ENCODE measurements around the gene ZCCHC4.

ZCCHC4 gene

DNA sequence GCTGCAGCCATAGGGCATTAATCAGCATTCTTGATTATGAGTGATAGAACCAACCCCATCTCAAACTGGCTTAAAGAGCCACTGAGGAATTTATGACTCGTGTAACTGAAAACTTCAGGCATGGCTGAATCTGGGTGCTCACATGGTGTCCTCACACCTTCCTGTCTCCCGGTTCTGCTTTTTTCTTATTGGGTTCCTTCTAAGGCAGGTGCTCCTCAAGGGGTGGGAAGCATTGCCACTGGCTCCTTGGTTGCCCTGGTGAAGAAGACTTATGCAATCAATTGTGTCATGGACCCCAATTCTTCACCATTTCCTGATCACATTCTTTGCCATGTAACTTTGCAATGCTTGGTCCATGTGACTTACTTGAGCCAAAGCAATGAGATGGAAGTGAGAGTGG lies 4.3 kb upstream of the ZCCHC4 start:
- H3K27ac ChIP-seq, result no peak overlapping the region

GRCh38 chr4:25308761-25309160 lies 3.8 kb upstream of the ZCCHC4 start:
- TF ChIP-seq, protein P1, sequence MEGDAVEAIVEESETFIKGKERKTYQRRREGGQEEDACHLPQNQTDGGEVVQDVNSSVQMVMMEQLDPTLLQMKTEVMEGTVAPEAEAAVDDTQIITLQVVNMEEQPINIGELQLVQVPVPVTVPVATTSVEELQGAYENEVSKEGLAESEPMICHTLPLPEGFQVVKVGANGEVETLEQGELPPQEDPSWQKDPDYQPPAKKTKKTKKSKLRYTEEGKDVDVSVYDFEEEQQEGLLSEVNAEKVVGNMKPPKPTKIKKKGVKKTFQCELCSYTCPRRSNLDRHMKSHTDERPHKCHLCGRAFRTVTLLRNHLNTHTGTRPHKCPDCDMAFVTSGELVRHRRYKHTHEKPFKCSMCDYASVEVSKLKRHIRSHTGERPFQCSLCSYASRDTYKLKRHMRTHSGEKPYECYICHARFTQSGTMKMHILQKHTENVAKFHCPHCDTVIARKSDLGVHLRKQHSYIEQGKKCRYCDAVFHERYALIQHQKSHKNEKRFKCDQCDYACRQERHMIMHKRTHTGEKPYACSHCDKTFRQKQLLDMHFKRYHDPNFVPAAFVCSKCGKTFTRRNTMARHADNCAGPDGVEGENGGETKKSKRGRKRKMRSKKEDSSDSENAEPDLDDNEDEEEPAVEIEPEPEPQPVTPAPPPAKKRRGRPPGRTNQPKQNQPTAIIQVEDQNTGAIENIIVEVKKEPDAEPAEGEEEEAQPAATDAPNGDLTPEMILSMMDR (conservative IDR thresholded peaks at IDR 0.05), result no peak
- no peak overlapping the region for H3K27ac ChIP-seq

More for the DNA sequence above, 4.3 kb upstream of the ZCCHC4 start:
- TF ChIP-seq, protein P1 (conservative IDR thresholded peaks at IDR 0.05), result no peak

GRCh38 chr4:25310066-25310802 lies 2.3 kb upstream of the ZCCHC4 start:
- H3K27ac ChIP-seq, result peak overlapping the region; percentile 25
- TF ChIP-seq, protein P1 (conservative IDR thresholded peaks at IDR 0.05), result no peak

- TF ChIP-seq, protein P1 (conservative IDR thresholded peaks at IDR 0.05), result no peak
- H3K27ac ChIP-seq, result peak overlapping the region; percentile 25
Measured at GRCh38 chr4:25310803-25311166, 1.8 kb upstream of the ZCCHC4 start.

DNA sequence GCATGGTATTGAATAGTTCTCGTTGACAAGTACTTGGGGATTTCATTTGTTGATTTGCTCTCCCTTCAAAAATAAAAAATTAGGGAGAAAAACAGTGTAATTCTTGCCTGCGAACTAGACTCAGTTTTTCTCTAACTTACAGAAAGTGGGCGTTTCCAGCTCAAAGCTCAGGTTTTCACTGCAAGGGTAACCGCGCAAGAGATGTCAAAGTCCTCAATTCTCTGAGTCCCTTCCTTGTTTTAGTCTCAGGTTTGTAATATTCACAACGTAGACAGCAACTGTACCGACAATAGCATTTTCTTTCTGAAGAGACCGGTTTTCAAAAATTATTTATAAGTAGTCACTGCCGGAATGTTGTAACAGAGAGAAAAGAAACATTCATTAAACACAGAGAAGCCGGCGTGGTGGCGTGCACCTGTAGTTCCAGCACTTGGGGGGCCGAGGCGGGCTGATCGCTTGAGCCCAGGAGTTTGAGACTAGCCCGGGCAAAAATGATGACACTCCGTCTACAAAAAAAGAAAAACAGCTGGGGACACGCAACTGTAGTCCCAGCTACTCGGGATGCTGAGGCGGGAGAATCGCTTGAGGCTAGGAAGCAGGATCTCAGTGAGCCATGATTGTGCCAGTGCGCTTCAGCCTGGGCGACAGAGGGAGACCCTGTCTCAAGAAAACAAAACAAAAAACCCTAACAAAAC lies 774 bp downstream of the ZCCHC4 start:
- TF ChIP-seq, protein P1 (conservative IDR thresholded peaks at IDR 0.05), result no peak
- H3K27ac ChIP-seq, result peak overlapping the region; percentile 73

GRCh38 chr4:25320336-25320735 lies 7.8 kb downstream of the ZCCHC4 start:
- no peak overlapping the region for H3K27ac ChIP-seq
- TF ChIP-seq, protein P1 (conservative IDR thresholded peaks at IDR 0.05), result no peak

GRCh38 chr4:25320773-25321172 lies 8.2 kb downstream of the ZCCHC4 start:
- TF ChIP-seq, protein P1 (conservative IDR thresholded peaks at IDR 0.05), result no peak
- H3K27ac ChIP-seq, result no peak overlapping the region

Data from VCaP (cell line).